GM12801 (cell line): Measurements from ENCODE around the gene AGAP2.

Source experiments
- CTCF ChIP-seq: IDR thresholded peaks from one replicate; pipeline ENCODE4 v1.5.1; 2011; ENCODE audit warnings: control low read depth; ENCODE audit not compliant: insufficient read length; ENCODE audit errors: extremely low read depth

The AGAP2 gene

GRCh38 chr12:57751432-57751787 lies 12.9 kb upstream of the AGAP2 start:
- TF ChIP-seq CTCF, result no peak

DNA sequence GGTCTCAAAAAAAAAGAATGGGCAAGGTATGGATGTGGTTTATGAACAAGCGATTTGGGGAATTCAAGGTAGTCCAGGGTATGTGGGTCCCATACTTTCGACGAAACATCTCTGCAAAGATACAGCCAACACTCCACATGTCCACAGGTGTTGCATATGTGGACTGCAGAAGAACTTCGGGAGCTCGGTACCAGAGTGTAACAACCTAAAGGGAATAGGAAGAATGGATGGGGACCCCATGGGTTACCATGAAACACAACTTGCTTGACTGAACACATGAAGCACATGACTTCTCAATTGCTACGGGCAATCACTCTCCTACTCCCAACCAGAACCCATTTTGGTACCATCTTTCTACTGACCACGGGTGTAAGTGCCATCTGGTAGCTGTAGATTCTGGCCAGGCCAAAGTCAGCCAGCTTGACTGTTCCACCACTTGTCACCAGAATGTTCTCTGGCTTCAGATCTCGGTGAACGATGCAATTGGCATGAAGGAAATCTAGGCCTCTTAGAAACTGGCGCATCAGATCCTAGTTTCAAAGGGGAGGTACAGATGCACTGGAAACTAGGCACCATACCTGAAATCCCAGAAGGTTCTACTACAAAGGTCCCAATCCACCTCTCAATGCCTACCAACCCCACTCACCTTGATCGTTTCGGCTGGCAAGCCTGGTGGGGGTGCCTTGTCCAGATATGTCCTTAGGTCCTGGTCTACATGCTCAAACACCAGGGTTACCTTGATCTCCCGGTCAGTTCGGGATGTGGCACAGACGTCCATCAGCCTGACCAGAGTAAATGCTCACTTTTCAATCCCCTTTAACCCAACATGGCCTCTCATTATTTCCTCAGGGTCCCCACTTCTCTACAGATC lies 12.3 kb upstream of the AGAP2 start:
- no peak for TF ChIP-seq CTCF

DNA sequence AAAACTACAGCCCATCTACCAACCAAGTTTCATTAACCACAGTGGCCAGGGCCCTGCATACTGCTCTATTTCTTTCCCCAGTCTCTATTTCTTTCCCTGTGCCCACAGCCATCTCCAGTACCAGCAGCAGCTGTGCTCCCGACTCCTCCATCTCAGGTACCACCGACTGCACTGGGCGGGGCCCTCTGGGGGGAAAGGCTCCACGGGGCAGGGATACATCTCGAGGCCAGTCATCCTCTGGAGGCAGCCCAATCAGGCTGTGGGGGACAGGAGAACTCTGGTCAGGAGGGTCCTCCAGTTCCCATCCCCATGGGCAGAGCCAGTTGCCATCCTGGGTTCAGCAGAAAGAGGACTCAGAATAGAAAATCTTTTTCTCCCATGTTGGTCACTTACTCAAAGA lies 10.5 kb upstream of the AGAP2 start:
- no peak for TF ChIP-seq CTCF

GRCh38 chr12:57746025-57746424 lies 7.5 kb upstream of the AGAP2 start:
- no peak for TF ChIP-seq CTCF

DNA sequence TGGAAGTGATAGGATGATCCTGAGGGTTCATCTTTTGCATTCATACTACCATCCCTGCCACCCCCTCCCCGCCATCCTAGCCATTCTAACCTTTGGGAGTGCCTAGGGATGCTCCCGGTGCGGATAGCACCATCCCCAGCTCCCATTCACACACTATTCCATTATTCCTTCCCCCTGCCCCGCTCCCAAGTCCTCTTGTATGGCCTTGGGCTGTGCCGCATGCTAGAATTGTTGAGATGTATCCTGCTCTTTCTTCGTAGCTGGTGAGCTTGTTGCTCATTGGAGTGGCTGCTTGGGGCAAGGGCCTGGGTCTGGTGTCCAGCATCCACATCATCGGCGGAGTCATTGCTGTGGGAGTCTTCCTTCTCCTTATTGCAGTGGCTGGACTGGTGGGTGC lies 6.9 kb upstream of the AGAP2 start:
- no peak for TF ChIP-seq CTCF

DNA sequence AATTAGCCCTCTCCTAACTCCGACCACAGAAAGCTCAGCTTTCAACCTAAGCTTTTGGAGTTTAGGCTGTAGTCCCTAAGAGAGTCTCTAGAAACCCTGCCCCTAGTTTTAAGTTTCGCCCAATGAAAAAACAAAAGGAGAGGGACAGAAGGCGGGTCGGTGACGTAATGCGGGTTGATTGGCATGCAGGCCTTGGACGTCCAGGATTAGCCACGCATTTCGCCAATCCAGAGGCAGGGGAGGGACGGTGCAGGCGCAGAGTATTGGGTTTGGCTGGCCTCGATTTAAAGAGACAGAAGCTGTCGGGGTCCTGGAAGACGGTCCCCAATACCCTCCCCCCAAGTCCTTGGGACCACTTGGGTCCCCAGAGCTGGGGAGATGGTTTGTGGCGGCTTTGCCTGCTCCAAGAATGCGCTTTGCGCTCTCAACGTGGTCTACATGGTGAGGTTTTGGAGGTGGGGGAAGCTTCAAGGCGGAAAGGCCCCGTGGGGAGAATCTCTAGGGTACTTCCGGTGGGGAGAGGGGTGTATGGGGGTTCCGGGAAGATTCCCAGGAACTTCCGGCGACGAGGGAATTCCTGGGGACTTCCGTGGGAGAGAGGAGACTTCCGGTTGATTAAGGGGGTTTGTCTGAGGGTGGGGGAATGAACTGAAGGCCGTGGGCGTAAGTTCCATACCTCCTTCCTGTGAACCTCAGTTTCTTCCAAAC lies 6.4 kb upstream of the AGAP2 start, which contains the start of gene TSPAN31:
TSS of gene TSPAN31 (plus strand) at position 263 of the 708 bp plus-strand sequence. CDS start at position 379, 116 bp downstream.
- TF ChIP-seq CTCF, result no peak

DNA sequence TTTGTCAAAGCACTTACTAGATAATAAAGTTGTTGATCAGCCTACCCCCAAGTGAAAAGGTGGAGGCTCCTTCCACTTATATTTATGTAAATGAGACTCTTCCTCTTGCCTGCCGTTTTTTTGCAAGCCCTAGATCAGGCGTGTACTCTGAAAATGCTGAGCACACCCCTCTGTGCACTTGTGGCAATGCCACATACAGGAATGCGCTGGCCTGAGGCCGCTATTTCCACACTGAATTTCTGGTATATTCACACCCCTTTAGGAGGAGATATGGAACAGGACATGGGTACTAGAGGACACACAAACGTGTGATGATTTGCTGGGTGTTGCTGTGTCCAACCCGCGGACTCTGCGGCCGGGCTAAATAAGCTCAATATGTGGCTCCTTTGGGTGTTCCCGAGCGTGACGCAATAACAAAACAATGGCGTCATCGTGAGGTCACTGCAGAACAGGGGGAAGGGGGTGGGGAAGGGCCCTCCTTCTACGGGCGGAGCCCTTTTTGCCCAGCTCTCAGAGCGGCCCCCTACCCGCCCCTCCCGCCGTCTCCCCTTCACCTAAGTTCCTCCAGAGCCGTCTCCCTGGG lies 5.7 kb upstream of the AGAP2 start:
- TF ChIP-seq CTCF, result no peak
